SK-N-MC (cell line): ENCODE data around the gene NTN3.

Source experiments
- EZH2 ChIP-seq: fragments of 200-600 bp; sonication (generic); IDR thresholded peaks from one replicate; pipeline ENCODE4 v1.6.1; 2017; ENCODE audit warnings: antibody characterized with exemption
- POLR2AphosphoS5 ChIP-seq: IDR thresholded peaks from 2 replicates; pipeline ENCODE4 v1.6.1; 2012; ENCODE audit warnings: mild to moderate bottlenecking, low read depth, low read length, borderline replicate concordance

- TF ChIP-seq EZH2 (no peak), POLR2AphosphoS5 (no peak)
These were observed 19.2 kb upstream of the NTN3 start for GRCh38 chr16:2451851-2452320.
